Fibroblast of peridontal ligament (primary cell): Measurements from ENCODE around the gene UGT3A2.

ENCODE experiments used
- DNase-seq: peaks from one replicate; pipeline ENCODE4 v3.0.0-alpha.2; 2010; ENCODE audit errors: extremely low read depth

Gene UGT3A2

GRCh38 chr5:36066540-36067210 lies at the start of gene UGT3A2:
Gene UGT3A2, minus strand, starts transcription at chr5:36066882. Its CDS starts 93 bp downstream, at chr5:36066789.
- DNase-seq = no peak

DNA sequence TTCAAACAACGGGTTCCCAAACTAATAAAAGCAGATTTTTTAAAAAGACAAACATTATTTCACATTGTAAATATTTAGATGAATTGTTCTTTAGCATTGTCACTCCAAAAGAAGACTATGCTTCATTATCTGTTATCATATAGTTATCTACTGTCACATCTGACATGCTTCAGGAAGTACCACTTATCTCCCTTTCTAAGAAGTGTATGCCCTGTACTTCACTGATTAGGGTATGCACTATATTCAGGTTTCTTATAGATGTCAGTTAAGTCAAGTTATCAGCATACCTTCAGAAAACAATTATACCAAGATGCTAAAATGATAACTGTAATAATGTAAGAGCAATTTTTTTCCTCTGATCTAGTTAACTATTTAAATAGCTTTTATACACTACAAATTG lies 44.6 kb upstream of the UGT3A2 start:
- DNase-seq = no peak

DNA sequence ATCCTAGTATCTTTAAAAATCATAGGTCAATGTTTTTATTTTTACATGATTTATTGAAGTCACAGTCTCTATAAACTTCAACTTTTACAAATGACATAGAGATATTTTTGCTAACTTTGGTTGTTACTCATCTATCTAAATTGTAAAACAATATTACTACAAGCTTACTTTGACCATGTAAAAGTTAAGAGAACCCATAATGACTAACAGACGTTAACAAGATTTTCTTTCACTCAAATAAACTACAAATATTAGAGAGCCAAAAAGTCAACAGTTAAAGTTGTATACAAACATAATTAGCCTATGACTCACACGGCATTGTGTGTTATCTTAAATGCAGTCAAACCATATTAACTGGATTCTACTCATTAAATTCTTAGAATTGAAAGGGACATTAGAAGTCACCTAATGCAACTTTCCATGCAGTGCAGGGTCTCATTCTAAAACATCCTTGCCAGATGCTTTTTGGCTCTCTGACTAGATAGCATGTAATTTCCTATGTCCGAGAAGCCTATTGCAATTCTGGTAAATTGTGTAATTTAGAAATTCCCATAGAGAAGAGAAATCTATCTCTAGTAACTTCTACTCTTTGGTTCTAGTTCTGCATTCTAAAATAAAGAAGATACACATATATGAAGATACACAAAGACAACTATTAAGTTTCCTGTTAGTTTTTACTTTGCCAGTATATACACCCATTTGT lies 42.2 kb upstream of the UGT3A2 start:
- DNase-seq = peak; percentile 25

GRCh38 chr5:36105819-36106218 lies 39.1 kb upstream of the UGT3A2 start:
- DNase-seq = no peak

DNA sequence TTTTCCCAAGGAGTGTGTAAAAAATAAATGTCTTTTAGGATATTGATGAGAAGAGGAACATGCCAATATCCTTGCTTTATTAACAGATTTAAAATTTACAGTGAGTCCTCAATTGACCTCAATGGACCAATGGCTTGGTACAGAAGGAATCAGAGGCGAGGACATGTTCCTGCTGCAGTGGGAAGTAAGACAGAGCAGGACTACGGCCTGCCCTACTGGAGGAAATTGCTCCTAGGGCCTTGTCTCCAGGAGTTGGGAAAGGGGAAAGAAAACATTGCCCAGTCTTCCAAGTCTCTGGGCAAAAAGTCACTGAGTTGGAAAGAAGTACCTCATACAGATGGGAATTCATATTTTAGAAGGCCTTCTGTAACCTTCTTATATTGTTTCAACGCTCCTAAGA lies 33.1 kb upstream of the UGT3A2 start:
- DNase-seq = no peak

- no peak for DNase-seq
These were observed 29.8 kb upstream of the UGT3A2 start for GRCh38 chr5:36096486-36096885.

DNA sequence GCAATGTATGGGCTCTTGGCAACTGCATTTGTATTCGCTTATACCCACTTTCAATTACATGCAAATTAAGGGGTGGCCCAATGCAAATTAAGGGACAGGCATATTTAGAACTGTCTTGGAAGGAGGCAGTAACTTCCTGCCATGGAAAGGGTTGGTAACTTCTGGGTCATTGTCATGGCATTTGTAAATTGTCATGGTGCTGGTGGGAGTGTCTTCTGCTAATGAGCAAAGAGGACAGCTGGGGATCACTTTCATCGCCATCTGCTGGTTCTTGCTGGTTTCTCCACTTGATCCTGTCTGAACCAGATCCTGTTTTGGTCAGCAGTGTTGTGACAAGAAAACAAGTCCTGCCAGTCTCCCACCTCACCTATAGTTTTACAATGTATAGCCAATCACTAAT lies 23.3 kb upstream of the UGT3A2 start:
- DNase-seq = peak; percentile 18

- peak; percentile 49 for DNase-seq
These were observed 12.6 kb upstream of the UGT3A2 start for GRCh38 chr5:36079200-36079781.

DNA sequence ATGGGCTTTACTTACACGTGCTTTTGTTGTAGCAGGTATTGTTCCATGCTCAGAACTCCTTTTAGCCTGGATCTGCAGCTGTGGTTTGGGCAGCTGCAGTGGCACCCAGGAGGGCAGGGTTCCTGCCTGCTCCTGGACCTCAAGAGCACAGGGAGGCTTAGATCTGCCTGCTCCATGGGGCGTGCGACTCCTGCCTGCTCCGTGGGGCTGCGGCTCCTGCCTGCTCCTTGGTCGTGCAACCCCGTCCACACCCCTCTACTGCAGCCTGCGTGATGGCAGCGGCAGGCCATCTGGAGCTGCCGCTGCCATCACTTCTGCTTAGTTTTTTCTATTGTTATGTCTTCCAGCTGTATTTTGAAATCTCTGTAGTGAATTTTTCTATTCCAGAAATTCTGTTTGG lies 11.7 kb upstream of the UGT3A2 start:
- DNase-seq = no peak

DNA sequence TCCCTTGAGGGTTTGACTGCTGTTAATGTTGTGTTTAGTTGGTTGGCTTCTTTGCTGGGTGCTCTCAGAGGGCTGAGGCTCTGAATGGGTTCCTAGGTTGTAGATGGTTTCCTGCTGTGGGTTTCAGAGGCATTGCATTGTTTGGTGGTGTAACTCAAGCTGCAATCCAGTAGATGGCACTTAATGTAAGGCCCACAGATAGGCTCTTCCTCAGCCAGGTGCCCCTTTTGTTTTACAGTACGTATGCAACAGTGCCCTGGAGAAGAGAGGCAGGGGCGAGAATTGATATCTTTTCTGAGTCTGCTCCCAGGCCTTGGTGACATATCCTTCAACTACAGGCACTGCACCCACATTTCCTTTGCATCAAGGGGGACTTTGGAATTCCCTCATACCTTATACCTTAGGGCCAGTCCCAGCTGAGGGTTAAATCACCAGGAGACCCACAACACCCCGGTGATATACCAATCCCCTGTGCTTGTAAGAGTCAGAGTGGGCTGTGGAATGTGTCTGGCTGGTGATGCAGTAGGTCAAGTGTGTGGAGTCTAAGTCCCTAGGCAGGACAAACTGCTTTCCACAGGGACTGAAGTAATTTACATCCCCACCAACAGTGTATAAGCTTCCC lies 7.0 kb upstream of the UGT3A2 start:
- DNase-seq = no peak

- DNase-seq = peak; percentile 41
These were observed 4.2 kb upstream of the UGT3A2 start for GRCh38 chr5:36070687-36071571.

DNA sequence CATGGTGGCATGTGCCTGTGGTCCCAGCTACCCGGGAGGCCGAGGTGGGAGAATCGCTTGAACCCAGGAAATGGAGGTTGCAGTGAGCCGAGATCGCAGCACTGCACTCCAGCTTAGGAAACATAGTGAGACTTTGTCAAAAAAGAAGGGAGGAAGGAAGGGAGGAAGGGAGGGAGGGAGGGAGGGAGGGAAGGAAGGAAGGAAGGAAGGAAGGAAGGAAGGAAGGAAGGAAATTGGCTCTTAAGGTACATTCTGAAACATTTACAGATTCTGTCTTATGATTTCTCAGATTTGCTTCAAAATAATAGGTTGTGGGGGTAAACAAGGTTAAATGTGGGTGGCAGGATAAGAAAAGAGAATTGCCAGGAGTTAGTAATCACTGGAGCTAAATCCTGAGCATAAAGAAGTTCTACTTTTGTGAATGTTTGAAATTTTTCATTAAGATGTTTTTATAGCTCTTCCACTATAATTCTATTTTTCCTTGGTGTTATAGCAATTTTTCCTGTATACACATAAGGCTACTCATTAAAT lies 2.1 kb upstream of the UGT3A2 start:
- no peak for DNase-seq

- DNase-seq = no peak
These were observed 612 bp downstream of the UGT3A2 start for GRCh38 chr5:36066001-36066539.

DNA sequence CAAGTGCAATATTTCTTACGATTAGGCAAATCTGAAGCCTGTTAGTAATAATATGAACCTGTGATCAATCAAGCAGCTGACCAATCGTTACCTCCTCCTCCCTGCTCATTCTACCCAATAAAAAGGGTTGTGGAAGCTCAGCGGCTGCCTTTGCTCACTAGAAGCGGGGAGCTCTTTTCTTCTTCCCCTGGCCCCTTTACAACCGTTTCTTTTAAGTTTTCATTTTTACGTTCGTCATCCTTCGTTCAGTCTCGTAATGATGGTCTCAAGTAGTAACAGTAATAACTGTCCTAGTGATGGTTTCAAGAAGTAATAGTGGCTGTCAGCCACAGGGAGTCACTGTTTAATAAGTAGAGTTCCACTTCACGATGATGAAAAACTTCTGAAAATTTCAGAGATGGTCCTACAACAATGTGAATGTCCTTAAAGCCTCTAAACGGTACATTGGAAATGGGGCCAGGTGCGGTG lies 6.2 kb downstream of the UGT3A2 start:
- DNase-seq = peak; percentile 27

GRCh38 chr5:36059571-36060419 lies 6.9 kb downstream of the UGT3A2 start:
- DNase-seq = peak; percentile 17

GRCh38 chr5:36058776-36059175 lies 7.9 kb downstream of the UGT3A2 start:
- DNase-seq = no peak

- no peak for DNase-seq
These were observed 9.3 kb downstream of the UGT3A2 start for GRCh38 chr5:36057386-36057785.

- DNase-seq = no peak
These were observed 10.3 kb downstream of the UGT3A2 start for GRCh38 chr5:36056422-36056821.

DNA sequence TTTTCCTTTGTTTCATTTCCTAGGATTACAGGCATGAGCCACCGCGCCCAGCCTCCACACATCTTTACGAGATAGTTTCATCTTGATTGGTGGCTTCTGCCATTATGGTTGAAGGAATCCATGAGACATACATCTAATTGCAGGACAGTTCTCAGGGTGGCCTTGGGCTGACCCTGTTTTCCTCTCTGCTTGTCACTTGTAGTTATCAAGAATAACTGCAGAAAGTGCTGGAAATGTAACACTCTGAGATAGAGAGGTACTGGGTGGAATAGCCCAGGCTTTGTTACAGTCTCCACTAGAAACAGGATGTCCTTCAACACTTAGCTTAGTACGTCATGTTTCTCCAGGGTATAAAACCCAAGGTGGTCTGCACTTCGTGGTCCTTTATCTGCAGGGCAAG lies 10.7 kb downstream of the UGT3A2 start:
- no peak for DNase-seq

DNA sequence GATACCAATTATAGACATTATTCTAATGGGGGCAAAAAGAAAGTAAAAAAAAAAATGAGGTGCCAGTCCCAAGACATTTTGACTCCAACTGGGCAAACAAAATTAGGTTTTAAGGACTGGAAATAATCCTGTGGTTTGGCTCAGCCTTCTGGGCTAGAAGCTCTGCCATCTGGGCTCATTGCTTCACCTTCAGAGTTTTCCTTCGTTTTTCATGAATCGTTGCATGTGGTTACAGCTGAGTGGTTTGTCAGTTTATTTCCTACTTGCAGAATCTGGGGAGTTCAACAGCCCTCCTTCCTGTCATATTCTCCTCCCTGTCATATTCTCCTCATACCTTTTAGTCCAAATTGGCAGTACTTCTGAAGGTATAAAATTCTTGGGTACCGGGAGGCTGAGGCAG lies 12.0 kb downstream of the UGT3A2 start:
- peak; percentile 32 for DNase-seq
